Stimulated activated CD8-positive, alpha-beta memory T cell treated with anti-CD3 and anti-CD28 coated beads, Interleukin-12 subunit alpha, Interleukin-12 subunit beta, amount 100 ng/mL, for 24 hours (primary cell): ENCODE data around the gene ZNF880.
"Not testable (repeated sequence)": the region's sequence is repeated elsewhere in the genome, so short reads cannot be mapped to it uniquely, and the experiment has no call there.

Source experiments
- DNase-seq: peaks from one replicate; pipeline ENCODE4 v3.0.0-alpha.2; 2020; ENCODE audit errors: extremely low read depth

ZNF880 gene

DNA sequence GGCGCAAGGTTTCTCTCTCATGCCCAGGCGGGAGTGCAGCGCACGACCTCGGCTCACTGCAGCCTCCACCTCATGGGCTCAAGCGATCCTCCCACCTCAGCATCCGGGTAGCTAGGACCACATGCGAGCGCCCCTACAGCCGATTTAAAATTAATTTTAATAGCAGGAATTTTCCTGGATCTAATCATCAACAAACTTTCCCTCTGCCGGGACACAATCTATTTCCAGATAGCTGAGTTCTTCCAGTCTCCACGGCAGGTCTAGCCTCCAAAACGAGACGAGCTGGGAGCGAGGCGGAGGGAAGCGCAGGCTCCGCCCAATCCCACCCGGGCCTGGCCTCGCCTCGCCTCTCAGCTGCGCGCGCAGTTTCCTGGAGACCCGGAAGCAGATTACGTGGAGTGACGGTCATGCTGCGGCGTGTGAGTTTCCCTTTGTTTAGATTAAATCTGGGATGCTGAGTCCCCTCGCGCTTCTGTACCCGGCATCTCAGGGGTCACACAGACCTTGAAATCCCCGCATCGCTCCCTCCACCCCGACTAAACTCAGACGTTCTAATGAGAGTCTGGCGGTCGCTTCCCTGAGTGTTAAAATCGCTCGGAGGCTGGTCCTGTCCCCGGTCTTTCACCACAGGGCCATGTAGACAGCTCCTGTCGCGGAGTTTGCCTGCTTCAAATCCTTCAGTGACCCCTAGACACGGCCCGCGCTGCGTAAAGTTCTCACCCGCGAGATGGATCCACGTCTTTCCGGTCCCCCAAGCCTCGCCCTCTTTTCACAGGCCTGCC lies at the start of gene ZNF880:
ZNF880 (plus strand) TSS at position 365 of the 782 bp plus-strand sequence; CDS start at position 408, 43 bp downstream.
- DNase-seq = peak; percentile 89

DNA sequence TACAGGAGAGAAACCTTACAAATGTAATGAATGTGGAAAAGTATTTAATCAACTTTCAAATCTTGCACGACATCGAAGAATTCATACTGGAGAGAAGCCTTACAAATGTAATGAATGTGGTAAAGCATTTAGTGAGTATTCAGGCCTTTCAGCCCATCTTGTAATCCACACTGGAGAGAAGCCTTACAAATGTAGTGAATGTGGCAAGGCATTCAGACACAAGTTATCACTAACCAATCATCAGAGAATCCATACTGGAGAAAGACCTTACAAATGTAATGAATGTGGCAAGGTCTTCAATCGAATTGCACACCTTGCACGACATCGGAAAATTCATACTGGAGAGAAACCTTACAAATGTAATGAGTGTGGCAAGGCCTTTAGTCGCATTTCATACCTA lies 47.3 kb upstream of the ZNF880 start:
- DNase-seq = no peak

DNA sequence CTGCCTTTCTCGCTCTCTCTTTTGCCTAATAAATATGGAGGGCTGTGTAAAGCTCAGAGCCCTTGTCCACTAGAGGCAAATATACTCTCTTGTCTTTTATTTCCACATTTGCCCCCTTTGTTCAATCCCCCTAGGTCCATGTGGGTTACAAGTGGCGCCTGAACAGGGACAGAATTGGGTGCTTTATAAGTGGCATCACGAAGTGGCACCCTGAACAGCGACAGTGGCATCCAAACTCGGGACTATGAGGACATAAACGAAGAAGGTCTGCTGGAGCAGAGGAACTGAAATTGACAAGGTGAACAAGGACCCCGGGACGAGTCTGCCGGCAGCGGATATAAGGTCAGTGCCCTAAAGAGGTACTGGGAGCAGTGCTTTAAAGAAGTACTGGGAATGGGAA lies 38.0 kb upstream of the ZNF880 start:
- no peak for DNase-seq

DNA sequence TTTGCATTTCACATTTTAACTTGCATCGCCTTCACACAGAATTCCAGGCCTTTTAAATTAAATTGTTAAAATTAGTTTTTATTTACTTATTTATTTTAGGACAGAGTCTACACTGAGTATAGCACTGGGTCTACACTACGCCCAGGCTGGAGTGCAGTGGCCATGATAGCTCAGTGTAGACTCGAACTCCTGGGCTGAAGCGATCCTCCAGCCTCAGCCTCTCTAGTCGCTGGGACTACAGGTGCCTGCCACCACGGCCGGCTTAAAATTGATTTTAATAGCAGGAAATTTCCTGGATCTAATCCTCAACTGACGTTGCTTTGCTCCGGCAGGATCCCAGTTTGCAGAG lies 34.0 kb upstream of the ZNF880 start:
- no peak for DNase-seq

DNA sequence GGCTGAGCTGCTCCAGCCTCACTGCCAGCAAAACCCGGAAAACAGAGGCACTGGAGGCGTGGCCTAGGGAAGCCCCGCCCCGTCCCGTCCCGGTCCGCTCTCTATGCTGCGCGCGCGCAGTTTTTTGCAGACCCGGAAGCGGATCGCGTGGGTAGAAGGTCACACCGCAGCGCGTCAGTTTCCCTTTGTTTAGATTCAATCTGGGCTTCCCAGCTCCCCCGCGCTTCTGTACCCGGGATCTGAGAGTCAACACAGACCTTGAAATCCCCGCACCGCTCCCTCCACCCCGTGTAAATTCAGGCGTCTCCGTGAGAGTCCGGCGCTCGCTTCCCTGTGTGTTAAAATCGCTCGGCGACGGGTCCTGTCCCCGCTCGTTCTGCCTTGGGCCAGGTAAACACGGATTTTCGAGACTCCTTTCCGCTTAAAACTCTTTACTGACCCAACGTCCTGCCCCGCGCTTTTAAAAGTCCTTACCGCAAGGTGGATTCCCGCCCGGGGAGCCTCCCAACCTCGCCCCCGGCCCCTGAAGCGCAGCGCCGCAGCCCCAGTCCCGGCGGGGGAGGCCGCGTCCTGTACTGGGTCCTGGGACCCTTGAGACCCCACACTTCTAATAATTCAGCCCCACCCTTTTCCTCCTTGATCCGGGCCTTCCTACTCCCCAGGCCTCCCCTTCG lies 33.5 kb upstream of the ZNF880 start, which contains the start of gene ZNF610:
ZNF610 (plus strand) TSS at position 127 of the 674 bp plus-strand sequence. CDS start 12,930 bp downstream, outside the sequence.
- peak; percentile 71 for DNase-seq

DNA sequence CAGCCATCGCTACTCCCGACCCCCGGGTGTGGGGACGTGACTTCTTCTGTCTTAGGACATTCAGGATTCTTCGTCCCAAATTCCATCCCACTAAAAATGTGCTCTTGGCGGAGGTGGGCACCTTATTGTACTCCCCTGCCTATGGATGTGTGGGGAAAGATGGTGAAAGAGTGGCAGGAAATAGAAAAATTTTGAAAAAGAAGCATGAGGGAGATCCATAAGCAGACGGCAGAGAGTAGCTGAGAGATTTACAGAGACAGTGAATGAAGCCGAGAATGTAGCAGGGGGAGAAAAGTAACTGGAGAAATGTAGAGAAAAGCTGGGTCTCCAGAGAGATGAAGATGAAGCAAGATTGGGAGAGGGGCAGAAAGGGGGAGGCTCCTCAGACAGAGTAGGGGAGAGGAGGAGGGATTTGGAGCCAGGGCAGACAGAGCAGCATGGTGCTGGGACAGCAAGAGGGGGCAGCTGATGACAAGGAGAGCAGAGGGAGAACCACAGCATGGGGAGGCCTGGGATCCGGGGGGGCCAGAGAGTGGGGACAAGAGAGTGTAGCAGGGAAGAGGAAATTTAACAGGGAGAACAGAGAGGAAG lies 32.8 kb upstream of the ZNF880 start:
- DNase-seq = no peak

DNA sequence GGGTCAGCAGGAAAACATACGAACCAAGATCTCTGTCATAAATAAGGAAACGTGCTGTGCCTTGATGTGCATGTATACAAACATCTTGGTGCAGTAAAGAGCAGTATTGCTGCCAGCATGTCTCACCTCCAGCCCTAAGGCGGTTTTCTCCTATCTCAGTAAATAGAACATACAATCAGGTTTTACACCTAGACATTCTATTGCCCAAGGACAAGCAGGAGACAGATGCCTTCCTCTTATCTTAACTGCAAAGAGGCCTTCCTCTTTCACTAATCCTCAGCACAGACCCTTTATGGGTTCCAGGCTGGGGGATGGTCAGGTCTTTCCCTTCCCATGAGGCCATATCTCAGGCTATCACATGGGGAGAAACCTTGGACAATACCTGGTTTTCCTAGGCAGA lies 30.7 kb upstream of the ZNF880 start:
- not testable (repeated sequence) for DNase-seq

DNA sequence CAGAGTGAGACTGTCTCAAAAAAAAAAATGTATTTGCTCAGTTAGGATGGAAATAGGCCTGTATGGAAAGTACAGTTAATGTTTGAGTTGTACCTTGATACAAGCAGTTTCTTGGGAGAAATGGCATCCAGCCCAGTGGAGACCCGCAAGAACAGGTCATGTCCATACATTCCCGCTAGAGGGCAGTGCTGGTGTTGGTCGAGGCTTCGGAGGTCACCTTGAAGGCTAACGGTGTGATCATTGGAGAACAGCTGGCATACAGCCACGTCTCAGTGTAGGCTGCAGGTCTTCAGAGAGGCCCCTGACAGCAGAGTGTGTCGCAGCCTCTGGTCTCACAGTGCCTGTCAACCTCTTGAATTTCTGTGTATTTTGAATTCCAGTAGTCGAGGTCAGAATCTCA lies 26.2 kb upstream of the ZNF880 start:
- DNase-seq = no peak

DNA sequence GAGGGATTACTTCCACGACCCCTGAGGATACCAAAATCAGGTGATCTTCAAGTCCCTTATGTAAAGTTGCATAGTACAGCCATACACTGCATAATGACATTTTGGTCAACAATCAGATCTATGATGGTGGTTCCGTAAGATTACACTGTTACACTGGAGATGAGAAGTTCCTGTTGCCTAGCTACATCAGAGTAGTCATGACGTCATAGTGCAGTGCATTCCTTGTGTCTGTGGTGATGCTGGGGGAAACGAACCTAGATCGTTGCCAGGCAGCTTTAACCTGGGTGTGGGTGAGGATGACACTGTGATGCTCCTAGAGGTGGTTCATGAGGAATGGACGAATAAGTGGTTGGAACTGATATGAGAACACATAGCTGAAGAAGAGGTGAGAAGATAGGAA lies 24.6 kb upstream of the ZNF880 start:
- DNase-seq = no peak

DNA sequence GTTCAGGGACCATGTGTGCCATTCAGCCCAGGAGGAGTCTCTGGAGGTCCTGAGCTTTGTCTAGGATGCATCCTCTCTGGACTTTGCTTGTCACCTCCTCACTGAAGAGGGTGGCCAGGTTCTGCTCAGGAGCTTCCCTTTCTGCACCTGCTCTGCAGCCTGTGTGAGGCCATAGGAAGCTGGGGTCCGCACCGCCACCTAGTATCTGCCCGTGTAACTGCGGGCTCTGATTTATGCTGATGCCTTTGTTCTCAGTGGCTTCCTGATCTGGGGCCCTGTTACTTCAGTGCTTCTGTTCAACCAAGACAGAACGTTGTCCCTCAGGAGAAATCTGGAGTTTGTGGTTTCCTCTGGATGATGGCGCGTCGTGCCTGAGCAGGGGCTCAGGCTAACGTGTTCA lies 18.2 kb upstream of the ZNF880 start:
- DNase-seq = no peak

DNA sequence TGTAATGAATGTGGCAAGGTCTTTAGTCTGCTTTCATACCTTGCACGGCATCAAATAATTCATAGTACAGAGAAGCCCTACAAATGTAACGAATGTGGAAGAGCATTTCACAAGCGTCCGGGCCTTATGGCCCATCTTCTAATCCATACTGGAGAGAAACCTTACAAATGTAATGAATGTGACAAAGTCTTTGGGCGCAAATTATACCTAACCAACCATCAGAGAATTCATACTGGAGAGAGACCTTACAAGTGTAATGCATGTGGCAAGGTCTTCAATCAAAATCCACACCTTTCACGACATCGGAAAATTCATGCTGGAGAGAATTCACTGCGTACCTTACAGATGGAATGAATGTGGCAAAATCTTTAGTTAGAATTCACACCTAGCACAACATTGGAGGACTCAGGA lies 3.3 kb upstream of the ZNF880 start:
- no peak for DNase-seq

DNA sequence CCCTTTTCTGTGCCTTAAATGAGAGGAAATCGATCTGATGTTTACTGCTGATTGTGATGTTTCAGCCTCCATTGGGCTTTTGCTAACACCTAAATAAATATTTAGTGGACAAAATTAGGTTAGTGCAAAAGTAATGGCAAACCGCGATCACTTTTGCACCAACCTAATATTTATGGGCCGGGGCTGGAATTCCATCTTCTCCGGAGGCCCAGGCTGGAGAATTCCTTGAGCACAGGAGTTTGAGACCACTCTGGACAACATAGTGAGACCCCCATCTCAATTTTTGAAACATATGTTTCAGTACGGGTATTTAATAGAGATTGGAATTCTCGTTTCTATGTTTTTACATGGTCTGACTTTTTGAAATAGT lies 603 bp downstream of the ZNF880 start:
- DNase-seq = no peak

DNA sequence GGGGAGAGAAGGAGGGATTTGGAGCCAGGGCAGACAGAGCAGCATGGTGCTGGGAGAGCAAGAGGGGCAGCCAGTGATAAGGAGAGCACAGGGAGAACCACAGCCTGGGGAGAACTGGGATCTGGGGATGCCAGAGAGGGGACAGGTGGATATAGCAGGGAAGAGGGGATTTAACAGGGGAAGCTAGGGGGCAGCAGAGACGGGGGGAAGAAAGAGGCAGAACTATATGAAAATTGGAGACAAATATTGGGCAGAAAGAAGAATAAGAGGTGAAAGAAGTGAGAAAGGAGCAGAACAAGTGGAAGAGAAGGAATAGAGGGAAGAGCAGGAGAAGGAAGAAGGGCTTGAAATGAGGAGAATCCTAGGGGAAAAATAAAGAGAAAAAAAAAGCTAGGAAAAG lies 21.4 kb downstream of the ZNF880 start:
- no peak for DNase-seq

DNA sequence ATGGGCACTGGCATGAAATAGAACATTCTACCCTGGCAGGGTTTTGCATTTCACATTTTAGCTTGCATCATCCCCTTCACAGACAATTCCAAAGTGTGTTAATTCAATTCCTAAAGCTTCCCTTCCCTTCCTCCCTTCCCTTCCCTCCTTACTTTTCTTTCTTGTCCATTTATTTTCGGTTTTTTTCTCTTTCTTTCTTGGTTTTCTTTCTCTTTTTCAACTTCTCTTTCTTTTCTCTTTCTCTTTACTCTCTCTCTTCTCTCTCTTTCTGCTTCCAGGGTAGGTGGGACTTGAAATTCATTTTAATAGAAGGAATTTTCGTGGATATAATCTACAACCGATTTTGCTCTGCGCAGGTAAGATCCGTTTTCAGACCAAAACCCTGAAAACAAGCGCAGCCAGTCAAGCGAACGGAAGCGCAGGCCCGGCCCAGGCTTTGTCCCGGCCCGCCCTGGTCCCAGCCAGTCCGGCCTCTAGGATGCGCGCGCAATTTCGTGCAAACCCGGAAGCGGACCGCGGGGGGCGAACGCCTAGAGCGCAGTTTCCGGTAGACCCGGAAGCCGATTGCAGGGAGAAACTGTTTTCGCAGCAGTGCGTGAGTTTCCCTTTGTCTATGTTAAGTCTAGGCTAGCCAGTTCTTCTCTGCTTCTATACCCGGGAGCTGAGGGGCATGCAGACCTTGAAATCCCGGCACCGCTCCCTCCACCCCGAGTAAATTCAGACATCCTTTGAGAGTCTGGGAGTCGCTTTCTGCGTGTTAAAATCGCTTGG lies 27.8 kb downstream of the ZNF880 start, which contains the start of gene ZNF528:
ZNF528 (plus strand) TSS at position 540 of the 771 bp plus-strand sequence. CDS start 4,165 bp downstream, outside the sequence.
- DNase-seq = peak; percentile 91

DNA sequence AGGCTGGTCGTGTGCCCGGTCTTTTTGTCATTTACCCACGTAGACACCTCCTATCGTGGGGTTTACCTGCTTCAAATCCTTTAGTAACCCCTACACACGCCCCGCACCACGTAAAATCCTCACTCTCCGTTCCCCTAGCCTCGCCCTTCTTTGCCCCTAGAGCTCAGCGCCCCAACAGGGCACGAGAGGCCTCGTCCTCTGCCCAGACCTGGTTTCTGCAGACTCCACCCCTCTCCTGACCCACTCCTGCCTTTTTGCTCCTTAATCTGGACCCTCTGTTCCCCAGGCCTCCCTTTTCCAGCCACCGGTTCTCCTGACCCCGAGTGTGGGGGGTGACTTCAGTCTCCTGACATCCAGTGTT lies 28.3 kb downstream of the ZNF880 start:
- DNase-seq = no peak

DNA sequence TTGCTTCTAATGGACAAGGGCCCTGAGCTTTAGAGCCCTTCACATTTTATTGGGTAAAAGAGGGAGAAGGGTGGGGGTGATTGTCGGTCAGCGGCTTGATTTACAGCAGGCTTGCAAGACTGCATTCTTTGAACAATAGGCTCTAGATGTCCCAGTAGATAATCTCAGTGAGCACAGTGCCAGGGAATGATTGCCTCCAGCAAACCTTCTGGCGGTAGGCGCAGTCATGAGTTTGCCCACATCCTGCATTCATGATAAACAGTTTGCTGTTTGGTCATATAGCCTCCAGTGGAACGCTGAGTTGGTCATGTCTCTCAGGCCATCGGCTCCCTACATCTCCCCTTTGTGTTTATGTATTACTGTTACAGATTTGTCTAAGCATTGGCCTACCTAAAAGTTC lies 40.6 kb downstream of the ZNF880 start:
- DNase-seq = no peak

DNA sequence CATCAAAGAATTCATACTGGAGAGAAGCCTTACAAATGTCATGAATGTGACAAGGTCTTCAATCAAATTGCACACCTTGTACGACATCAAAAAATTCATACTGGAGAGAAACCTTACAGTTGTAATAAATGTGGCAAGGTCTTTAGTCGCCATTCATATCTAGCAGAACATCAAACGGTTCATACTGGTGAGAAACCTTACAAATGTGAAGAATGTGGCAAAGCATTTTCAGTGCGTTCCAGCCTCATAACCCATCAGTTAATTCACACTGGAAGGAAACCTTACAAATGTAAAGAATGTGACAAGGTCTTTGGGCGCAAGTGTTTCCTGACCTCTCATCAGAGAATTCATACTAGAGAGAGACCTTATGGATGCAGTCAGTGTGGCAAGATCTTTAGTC lies 46.0 kb downstream of the ZNF880 start:
- DNase-seq = no peak

DNA sequence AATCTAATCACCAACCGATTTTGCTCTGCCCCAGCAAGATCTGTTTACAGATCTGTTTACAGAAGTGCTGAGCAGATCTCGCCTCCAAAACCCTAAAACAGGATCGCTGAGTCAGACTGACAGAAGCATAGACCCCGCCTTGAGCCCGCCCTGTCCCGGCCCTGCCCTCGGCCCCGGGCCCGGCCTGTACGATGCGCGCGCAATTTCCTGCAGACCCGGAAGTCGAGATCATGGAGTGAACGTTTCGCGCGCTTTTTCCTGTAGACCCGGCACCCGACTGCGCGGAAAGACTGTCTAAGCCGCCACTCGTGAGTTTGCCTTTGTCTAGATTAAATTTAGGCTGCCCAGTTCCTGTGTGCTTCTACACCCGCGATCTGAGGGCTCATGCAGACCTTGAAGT lies 59.2 kb downstream of the ZNF880 start, which contains the start of gene ZNF534:
ZNF534 (plus strand) TSS at position 212 of the 400 bp plus-strand sequence. CDS start 2,327 bp downstream, outside the sequence.
- no peak for DNase-seq
